Bronchial epithelial cell (primary cell): ENCODE data around the gene CATSPER3. TPM values are rescaled to one million over a fixed set of nuclear protein-coding genes. Genes with fewer than 3 reads are reported as not detected.
"Not testable (repeated sequence)": the region's sequence is repeated elsewhere in the genome, so short reads cannot be mapped to it uniquely, and the experiment has no call there.

ENCODE experiments used
- DNase-seq: peaks from one replicate; pipeline ENCODE4 v3.0.0-alpha.2; 2010; ENCODE audit warnings: low read depth
- FAIRE-seq: peaks from 2 replicates; lab custom pipeline; 2011; peaks lifted over from hg19 to GRCh38; lab: Jason Lieb, UNC
- H3K27me3 ChIP-seq: 2 replicates; pipeline ENCODE4 v1.5.1; 2011; ENCODE audit warnings: low read length; ENCODE audit not compliant: control insufficient read depth, insufficient read depth
- H3K36me3 ChIP-seq: 2 replicates; pipeline ENCODE4 v1.5.1; 2011; ENCODE audit warnings: low read length; ENCODE audit not compliant: control insufficient read depth, insufficient read depth
- H3K4me3 ChIP-seq: 2 replicates; pipeline ENCODE4 v1.5.1; 2011; ENCODE audit warnings: mild to moderate bottlenecking, low read depth, low read length, control low read depth
- total RNA-seq: library from RNA; depleted of rRNA; stranded (reverse); fragments of >200 nt; gene quantifications from 2 replicates; pipeline ENCODE4 v1.2.1, GENCODE V29; 2014
- TF ChIP-seq, protein P1 (sequence below): IDR thresholded peaks from 2 replicates; pipeline ENCODE4 v1.5.1; 2011; ENCODE audit warnings: mild to moderate bottlenecking, moderate library complexity, low read length, control low read depth, inconsistent platforms; ENCODE audit not compliant: insufficient read depth, severe bottlenecking

Gene CATSPER3
- total RNA-seq, 1 donor from 2014 or later = under 0.01 TPM

- H3K4me3 ChIP-seq = no peak overlapping the region
- no peaks in the 10 kb centered on the region for H3K36me3 ChIP-seq
- no peaks in the 10 kb centered on the region for H3K27me3 ChIP-seq
These were observed 24.4 kb downstream of the CATSPER3 start for GRCh38 chr5:134992148-134992547.

DNA sequence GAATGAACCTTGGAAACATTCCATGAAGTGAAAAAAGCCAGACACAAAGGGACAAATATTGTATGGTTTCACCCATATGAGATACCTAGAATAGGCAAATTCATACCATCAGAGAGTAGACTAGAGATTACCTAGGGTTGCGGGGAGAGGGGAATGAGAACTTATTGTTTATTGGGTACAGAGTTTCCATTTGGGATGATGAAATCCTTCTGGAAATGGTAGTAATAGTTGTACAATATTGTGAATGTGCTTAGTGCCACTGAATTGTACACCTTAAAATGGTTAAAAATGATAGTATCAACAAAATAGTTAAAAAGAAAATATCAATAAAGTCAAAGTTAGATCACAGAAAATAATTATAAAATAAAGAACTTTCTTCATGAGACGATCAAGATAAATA, 25.5 kb downstream of the CATSPER3 start:
- no peak overlapping the region for H3K4me3 ChIP-seq
- TF ChIP-seq, protein P1, sequence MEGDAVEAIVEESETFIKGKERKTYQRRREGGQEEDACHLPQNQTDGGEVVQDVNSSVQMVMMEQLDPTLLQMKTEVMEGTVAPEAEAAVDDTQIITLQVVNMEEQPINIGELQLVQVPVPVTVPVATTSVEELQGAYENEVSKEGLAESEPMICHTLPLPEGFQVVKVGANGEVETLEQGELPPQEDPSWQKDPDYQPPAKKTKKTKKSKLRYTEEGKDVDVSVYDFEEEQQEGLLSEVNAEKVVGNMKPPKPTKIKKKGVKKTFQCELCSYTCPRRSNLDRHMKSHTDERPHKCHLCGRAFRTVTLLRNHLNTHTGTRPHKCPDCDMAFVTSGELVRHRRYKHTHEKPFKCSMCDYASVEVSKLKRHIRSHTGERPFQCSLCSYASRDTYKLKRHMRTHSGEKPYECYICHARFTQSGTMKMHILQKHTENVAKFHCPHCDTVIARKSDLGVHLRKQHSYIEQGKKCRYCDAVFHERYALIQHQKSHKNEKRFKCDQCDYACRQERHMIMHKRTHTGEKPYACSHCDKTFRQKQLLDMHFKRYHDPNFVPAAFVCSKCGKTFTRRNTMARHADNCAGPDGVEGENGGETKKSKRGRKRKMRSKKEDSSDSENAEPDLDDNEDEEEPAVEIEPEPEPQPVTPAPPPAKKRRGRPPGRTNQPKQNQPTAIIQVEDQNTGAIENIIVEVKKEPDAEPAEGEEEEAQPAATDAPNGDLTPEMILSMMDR = no peak
- FAIRE-seq (no peak), DNase-seq (no peak)
- no peaks in the 10 kb centered on the region for H3K27me3 ChIP-seq
- no peaks in the 10 kb centered on the region for H3K36me3 ChIP-seq

More at GRCh38 chr5:134992148-134992547, 24.4 kb downstream of the CATSPER3 start:
- no peak for FAIRE-seq
- no peak for DNase-seq
- TF ChIP-seq, protein P1 = no peak

DNA sequence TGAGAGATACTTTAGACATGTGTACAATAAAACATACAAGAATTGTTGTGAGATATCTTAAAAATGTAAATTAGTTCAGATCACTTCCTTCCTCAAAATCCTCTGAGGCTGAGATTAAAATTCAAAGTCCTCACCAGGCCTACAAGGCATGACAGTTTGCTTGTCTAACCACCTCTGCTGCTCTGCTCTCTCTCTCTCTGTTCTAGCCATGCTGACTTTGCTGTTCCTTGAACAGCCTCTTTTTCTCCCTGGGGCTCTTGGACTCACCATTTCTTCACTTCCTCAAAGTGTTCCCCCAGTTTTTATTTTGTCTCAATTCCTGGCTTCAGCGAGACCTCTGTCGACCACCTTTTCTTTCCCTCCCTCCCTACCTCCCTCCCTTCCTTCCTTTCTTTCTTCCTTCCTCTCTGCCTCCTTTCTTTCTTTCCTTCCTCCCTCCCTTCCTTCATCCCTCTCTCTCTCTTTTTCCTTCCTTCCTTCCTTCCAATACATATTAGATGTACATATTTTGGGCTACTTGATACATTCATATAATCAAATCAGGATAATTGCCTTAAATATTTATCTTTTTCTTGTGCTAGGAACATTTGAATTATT, 27.0 kb downstream of the CATSPER3 start:
- FAIRE-seq = no peak

DNA sequence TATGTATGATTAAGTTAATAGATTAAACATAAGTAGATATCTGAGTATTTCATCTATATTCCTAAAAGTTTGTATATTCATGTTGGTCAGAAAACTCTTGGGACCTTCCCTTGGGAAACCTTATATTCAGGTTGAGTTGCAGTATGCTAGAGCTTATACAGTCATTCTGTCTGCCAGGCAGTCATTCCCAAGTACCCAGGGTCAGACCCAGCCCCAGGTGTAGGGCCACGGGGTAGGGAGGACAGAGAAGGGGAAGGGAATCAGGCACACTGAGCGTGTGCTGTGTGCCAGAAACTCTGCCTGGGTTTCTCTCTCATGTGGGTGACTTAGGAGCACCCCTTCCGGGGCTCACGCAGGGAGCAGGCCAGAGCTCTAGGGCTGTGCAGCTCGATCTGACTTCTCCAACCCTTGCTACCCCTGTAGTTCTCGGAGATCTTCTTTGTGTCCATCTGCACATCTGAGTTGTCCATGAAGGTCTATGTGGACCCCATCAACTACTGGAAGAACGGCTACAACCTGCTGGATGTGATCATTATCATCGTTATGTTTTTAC, 28.2 kb downstream of the CATSPER3 start:
- FAIRE-seq (no peak), DNase-seq (no peak)
- Histone ChIP-seq H3K36me3 (no peaks in the 10 kb centered on the region), H3K27me3 (no peaks in the 10 kb centered on the region), H3K4me3 (no peak overlapping the region)
- TF ChIP-seq, protein P1 = no peak

More for the DNA sequence above, 27.0 kb downstream of the CATSPER3 start:
- no peak overlapping the region for H3K4me3 ChIP-seq
- no peak for DNase-seq
- TF ChIP-seq, protein P1 = no peak
- H3K36me3 ChIP-seq = no peaks in the 10 kb centered on the region
- no peaks in the 10 kb centered on the region for H3K27me3 ChIP-seq

DNA sequence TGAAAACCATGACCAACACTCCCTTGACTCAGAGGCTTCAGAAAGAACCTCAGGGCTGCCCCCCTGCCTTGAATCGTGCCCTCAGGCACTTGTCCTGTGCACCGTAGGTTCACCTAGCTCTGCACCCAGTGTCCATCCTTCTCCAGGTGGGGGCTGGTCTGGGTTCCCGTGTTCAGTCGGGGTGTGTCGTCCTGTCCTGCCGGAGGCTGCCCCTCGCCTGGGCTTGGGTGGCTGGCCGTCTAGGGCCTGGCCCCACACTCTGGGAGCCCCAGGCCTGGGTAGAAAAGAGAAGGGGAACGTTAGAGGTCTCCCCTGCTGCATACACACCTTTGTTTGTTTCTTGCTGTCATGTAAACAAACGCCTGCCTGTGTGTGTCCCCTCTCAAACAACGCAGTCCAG, 29.3 kb downstream of the CATSPER3 start:
- Histone ChIP-seq H3K27me3 (no peaks in the 10 kb centered on the region), H3K4me3 (no peak overlapping the region), H3K36me3 (no peaks in the 10 kb centered on the region)
- TF ChIP-seq, protein P1 = no peak
- FAIRE-seq (peak; percentile 43), DNase-seq (no peak)

DNA sequence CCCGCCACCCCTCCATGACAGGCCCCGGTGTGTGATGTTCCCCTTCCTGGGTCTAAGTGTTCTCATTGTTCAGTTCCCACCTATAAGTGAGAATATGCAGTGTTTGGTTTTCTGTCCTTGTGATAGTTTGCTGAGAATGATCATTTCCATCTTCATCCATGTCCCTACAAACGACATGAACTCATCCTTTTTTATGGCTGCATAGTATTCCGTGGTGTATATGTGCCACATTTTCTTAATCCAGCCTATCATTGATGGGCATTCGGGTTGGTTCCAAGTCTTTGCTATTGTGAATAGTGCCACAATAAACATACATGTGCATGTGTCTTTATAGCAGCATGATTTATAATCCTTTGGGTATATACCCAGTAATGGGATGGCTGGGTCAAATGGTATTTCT, 30.4 kb downstream of the CATSPER3 start:
- H3K27me3 ChIP-seq, DNase-seq, H3K36me3 ChIP-seq, H3K4me3 ChIP-seq, FAIRE-seq: not testable (repeated sequence)
